Calu3 (cell line): ENCODE measurements around the gene GLP2R. TPM values are rescaled to one million over a fixed set of nuclear protein-coding genes. Genes with fewer than 3 reads are reported as not detected.

Source experiments
- BruUV-seq: library from RNA; stranded (reverse); fragments of 400-500 nt; replicated peaks from 2 replicates; lab custom pipeline; 2021; lab: Mats Ljungman, UMichigan
- CTCF ChIA-PET: fragments of 300-600 bp; sonication (Branson Sonifier 250); formaldehyde crosslinking; loops from one replicate; lab custom pipeline; 2022; ENCODE audit warnings: antibody characterized with exemption; lab: Charles Lee
- DNase-seq: peaks from one replicate; pipeline ENCODE4 v3.0.0; 2022
- H3K27ac Mint-ChIP-seq: one replicate; pipeline ENCODE4 v1.8.0; 2022; ENCODE audit warnings: mixed read lengths; ENCODE audit not compliant: unreplicated experiment
- H3K27me3 Mint-ChIP-seq: one replicate; pipeline ENCODE4 v1.8.0; 2022; ENCODE audit warnings: mixed read lengths; ENCODE audit not compliant: unreplicated experiment
- H3K36me3 Mint-ChIP-seq: one replicate; pipeline ENCODE4 v1.8.0; 2022; ENCODE audit warnings: mild to moderate bottlenecking, moderate library complexity, mixed read lengths; ENCODE audit not compliant: insufficient read depth, unreplicated experiment
- H3K4me1 Mint-ChIP-seq: one replicate; pipeline ENCODE4 v1.8.0; 2022; ENCODE audit warnings: mild to moderate bottlenecking, low read depth, mixed read lengths; ENCODE audit not compliant: unreplicated experiment
- H3K4me3 Mint-ChIP-seq: one replicate; pipeline ENCODE4 v1.8.0; 2022; ENCODE audit warnings: mild to moderate bottlenecking, low read depth, moderate library complexity, mixed read lengths; ENCODE audit not compliant: unreplicated experiment
- H3K9me3 Mint-ChIP-seq: one replicate; pipeline ENCODE4 v1.8.0; 2022; ENCODE audit warnings: low read depth, mixed read lengths; ENCODE audit not compliant: unreplicated experiment
- CTCF ChIP-seq: fragments of 200-600 bp; IDR thresholded peaks from one replicate; pipeline ENCODE4 v1.8.0; 2022; ENCODE audit warnings: antibody characterized with exemption; ENCODE audit not compliant: unreplicated experiment
- intact Hi-C: fragments of 100-400 bp; cut with micrococcal nuclease; formaldehyde crosslinking; loops from one replicate; pipeline ENCODE4 v1.10.0; 2022; ENCODE audit not compliant: unreplicated experiment
- total RNA-seq: library from RNA; stranded (reverse); gene quantifications from 2 replicates; pipeline ENCODE4 v1.2.3, GENCODE V29; 2022

GLP2R gene
- total RNA-seq, 1 experiment from 2014 or later: 0.59 TPM

GRCh38 chr17:9874722-9875121 lies 49.0 kb downstream of the GLP2R start:
- intact Hi-C loops: no loop called here
- peaks cover 29% of the 10 kb centered on the region for H3K4me1 Mint-ChIP-seq
- H3K27ac Mint-ChIP-seq: peak overlapping the region; percentile 34
- BruUV-seq: no TSS peak
- H3K27me3 Mint-ChIP-seq: no peaks in the 10 kb centered on the region
- no peaks in the 10 kb centered on the region for H3K9me3 Mint-ChIP-seq
- no peak for TF ChIP-seq CTCF
- DNase-seq: no peak
- H3K4me3 Mint-ChIP-seq: no peak overlapping the region
- CTCF ChIA-PET: no interaction called here
- H3K36me3 Mint-ChIP-seq: peaks cover 4% of the 10 kb centered on the region

- intact Hi-C loops: no loop called here
- CTCF ChIA-PET: no interaction called here
Measured at GRCh38 chr17:9875441-9875840, 49.7 kb downstream of the GLP2R start.

GRCh38 chr17:9878356-9878755 lies 52.6 kb downstream of the GLP2R start:
- no peaks in the 10 kb centered on the region for H3K27me3 Mint-ChIP-seq
- no peaks in the 10 kb centered on the region for H3K9me3 Mint-ChIP-seq
- H3K4me3 Mint-ChIP-seq: no peak overlapping the region
- no TSS peak for BruUV-seq
- no peak overlapping the region for H3K27ac Mint-ChIP-seq
- intact Hi-C loops: no loop called here
- no peak for TF ChIP-seq CTCF
- DNase-seq: no peak
- peaks cover 43% of the 10 kb centered on the region for H3K4me1 Mint-ChIP-seq
- H3K36me3 Mint-ChIP-seq: peaks cover 10% of the 10 kb centered on the region
- CTCF ChIA-PET: interaction anchor here (0.8 kb wide), 1 partner anchor 87 kb away, joined by 3 read pairs; the partner anchor contains the start of gene DHRS7C

More at GRCh38 chr17:9875441-9875840, 49.7 kb downstream of the GLP2R start:
- Mint-ChIP-seq H3K9me3 (no peaks in the 10 kb centered on the region), H3K36me3 (peaks cover 6% of the 10 kb centered on the region), H3K27ac (peak overlapping the region; percentile 34), H3K27me3 (no peaks in the 10 kb centered on the region), H3K4me1 (peaks cover 36% of the 10 kb centered on the region), H3K4me3 (no peak overlapping the region)
- BruUV-seq: no TSS peak
- DNase-seq: peak; percentile 21
- TF ChIP-seq CTCF: no peak

- Mint-ChIP-seq H3K36me3 (peaks cover 10% of the 10 kb centered on the region), H3K27ac (no peak overlapping the region), H3K4me1 (peaks cover 43% of the 10 kb centered on the region), H3K9me3 (no peaks in the 10 kb centered on the region), H3K27me3 (no peaks in the 10 kb centered on the region), H3K4me3 (no peak overlapping the region)
- CTCF ChIA-PET: interaction anchor here (0.8 kb wide), 1 partner anchor 87 kb away, joined by 3 read pairs; the partner anchor contains the start of gene DHRS7C
- no TSS peak for BruUV-seq
- DNase-seq: no peak
- TF ChIP-seq CTCF: no peak
- intact Hi-C loops: no loop called here
Measured at GRCh38 chr17:9878786-9879525, 53.2 kb downstream of the GLP2R start.
